ENCODE measurements around the gene ZNF800. TPM values are rescaled to one million over a fixed set of nuclear protein-coding genes. Genes with fewer than 3 reads are reported as not detected.

The ZNF800 gene
- polyA plus RNA-seq, 1 experiment, result 6.2 TPM

DNA sequence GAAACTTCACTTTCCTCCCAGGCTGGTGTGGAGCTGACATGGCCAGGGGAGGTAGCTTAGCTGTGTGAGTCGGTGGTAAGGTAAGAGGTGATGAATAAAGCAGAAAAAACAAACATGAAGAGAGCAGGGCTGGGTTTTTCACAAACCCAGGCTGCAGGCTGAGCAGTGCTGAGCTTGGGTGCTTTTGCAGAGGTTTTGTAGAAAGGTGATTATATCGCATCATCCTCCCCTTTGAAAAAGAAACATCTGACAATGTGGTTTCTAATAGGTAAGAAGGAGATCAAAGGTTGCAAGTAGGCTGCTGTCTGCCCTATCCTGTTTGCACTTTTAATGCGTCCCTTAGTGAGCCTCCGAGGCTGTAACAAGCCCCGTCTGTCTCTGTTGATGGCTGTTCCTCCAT lies 70.2 kb downstream of the ZNF800 start:
- ChIA-PET CTCF (no interaction called here), POLR2A (no interaction called here)
- H3K27me3 ChIP-seq (ENCODE audit: control insufficient read depth, insufficient read depth, low read length), result no peaks in the 10 kb centered on the region; the same call in 1 of the 2 replicates
- no peak for DNase-seq (ENCODE audit: low read depth)
- H3K4me3 ChIP-seq (ENCODE audit: low read depth, low read length), result no peak overlapping the region
- TF ChIP-seq, protein P1, sequence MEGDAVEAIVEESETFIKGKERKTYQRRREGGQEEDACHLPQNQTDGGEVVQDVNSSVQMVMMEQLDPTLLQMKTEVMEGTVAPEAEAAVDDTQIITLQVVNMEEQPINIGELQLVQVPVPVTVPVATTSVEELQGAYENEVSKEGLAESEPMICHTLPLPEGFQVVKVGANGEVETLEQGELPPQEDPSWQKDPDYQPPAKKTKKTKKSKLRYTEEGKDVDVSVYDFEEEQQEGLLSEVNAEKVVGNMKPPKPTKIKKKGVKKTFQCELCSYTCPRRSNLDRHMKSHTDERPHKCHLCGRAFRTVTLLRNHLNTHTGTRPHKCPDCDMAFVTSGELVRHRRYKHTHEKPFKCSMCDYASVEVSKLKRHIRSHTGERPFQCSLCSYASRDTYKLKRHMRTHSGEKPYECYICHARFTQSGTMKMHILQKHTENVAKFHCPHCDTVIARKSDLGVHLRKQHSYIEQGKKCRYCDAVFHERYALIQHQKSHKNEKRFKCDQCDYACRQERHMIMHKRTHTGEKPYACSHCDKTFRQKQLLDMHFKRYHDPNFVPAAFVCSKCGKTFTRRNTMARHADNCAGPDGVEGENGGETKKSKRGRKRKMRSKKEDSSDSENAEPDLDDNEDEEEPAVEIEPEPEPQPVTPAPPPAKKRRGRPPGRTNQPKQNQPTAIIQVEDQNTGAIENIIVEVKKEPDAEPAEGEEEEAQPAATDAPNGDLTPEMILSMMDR (IDR thresholded peaks at IDR 0.05; ENCODE audit: insufficient read depth, low read depth, low read length), result no peak
- H3K36me3 ChIP-seq (ENCODE audit: control insufficient read depth, insufficient read depth, low read length), result no peaks in the 10 kb centered on the region

DNA sequence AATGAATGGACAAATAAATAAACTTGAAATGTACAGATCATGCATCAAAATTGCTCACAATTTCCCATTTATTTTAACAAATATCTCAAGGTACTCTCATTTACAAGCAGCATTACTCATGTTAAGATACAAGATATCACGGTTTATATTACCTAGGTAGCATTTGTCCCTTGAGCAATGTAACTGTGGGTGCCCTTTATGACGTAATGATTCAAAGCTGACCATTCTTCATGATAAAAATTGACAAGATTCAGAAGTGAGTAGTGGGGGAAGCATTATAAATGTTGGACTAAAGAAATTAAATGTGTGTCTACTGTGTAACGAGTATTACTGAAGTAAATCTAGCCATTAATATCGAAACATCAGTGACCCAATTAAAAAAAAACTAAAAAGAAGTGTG lies 71.5 kb downstream of the ZNF800 start:
- Histone ChIP-seq H3K36me3 (ENCODE audit: control insufficient read depth, insufficient read depth, low read length) (no peaks in the 10 kb centered on the region), H3K4me3 (ENCODE audit: low read depth, low read length) (no peak overlapping the region), H3K27me3 (ENCODE audit: control insufficient read depth, insufficient read depth, low read length) (no peaks in the 10 kb centered on the region; the same call in 1 of the 2 replicates)
- CTCF ChIA-PET, result interaction anchor here (0.6 to 0.8 kb wide), 2 partner anchors 18 to 722 kb away, joined by 3 to 4 read pairs; no protein-coding TSS in a partner anchor
- POLR2A ChIA-PET, result no interaction called here
- no peak for DNase-seq (ENCODE audit: low read depth)
- TF ChIP-seq, protein P1 (IDR thresholded peaks at IDR 0.05; ENCODE audit: insufficient read depth, low read depth, low read length), result no peak

Other genes with a start within 250 kb of the ZNF800 start
- not detected in 2 replicates for gene GRM8, start 139.8 kb downstream of the ZNF800 start, polyA plus RNA-seq (2011; rRNA removed)
- 9.6 and 10.9 TPM in 2 replicates for gene GCC1, start 192.9 kb upstream of the ZNF800 start, polyA plus RNA-seq (2011; rRNA removed)
- 208 and 216 TPM in 2 replicates for gene ARF5, start 195.7 kb upstream of the ZNF800 start, polyA plus RNA-seq (2011; rRNA removed)
- 0.16 and 0.21 TPM in 2 replicates for gene FSCN3, start 201.0 kb upstream of the ZNF800 start, polyA plus RNA-seq (2011; rRNA removed)
- gene PAX4, start 225.4 kb upstream of the ZNF800 start, polyA plus RNA-seq (2011; rRNA removed), result not detected in 2 replicates